Measurements from ENCODE around the gene PXYLP1.
"Not testable (repeated sequence)": the region's sequence is repeated elsewhere in the genome, so short reads cannot be mapped to it uniquely, and the experiment has no call there.

PXYLP1 gene

GRCh38 chr3:141287326-141287725 is 55.7 kb downstream of the PXYLP1 start:
- Histone ChIP-seq H3K27ac (ENCODE audit: low read length) (no peak overlapping the region), H3K9me3 (ENCODE audit: control insufficient read depth in 1 of 2, low read length in 2 of 2) (no peaks in the 10 kb centered on the region)

GRCh38 chr3:141288336-141288990 is 56.8 kb downstream of the PXYLP1 start:
- Histone ChIP-seq H3K4me3 (ENCODE audit: low read depth in 1 of 2, low read length in 2 of 2) (no peak overlapping the region), H3K27me3 (ENCODE audit: low read depth, low read length) (no peaks in the 10 kb centered on the region), H3K27ac (ENCODE audit: low read length) (no peak overlapping the region), H3K4me1 (ENCODE audit: control insufficient read depth in 1 of 2, insufficient read depth in 2 of 2, low read length in 2 of 2) (peaks cover under 1 to 8% of the 10 kb centered on the region in 2 donors), H3K36me3 (ENCODE audit: control insufficient read depth in 1 of 2, insufficient read depth in 2 of 2, low read length in 2 of 2) (peaks cover 9 to 17% of the 10 kb centered on the region in 2 donors), H3K9me3 (ENCODE audit: control insufficient read depth in 1 of 2, low read length in 2 of 2) (no peaks in the 10 kb centered on the region)

More at GRCh38 chr3:141287326-141287725, 55.7 kb downstream of the PXYLP1 start:
- Histone ChIP-seq H3K27me3 (ENCODE audit: low read depth, low read length) (no peaks in the 10 kb centered on the region), H3K4me1 (ENCODE audit: control insufficient read depth in 1 of 2, insufficient read depth in 2 of 2, low read length in 2 of 2) (peaks cover 0 to 8% of the 10 kb centered on the region in 2 donors), H3K36me3 (ENCODE audit: control insufficient read depth in 1 of 2, insufficient read depth in 2 of 2, low read length in 2 of 2) (peaks cover 9 to 17% of the 10 kb centered on the region in 2 donors), H3K4me3 (ENCODE audit: low read depth in 1 of 2, low read length in 2 of 2) (no peak overlapping the region)

DNA sequence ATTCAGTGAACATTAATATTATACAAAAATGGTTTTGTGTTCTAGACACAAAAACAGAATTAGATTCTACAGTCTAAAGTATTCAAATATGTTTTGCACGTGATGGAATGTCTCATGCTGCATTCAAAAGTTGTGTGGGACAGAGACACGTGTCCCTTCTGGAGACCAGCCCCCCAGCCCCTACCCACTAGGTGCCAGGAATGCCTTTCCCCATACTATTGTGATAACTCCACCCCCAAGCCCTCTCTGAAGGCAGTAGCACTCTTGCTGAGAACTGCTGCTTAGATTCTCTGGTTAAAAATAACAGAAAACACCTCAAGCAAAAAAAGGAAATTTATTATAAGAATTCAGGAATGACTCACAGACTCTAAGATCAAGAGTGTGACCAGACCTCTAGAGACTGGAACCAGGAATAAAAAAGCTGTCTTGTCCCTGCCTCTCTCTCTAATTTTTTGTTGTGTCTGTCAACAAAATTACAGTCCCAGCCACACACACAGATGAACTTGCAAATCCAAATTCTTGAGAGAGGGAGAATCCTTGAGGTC is 57.7 kb downstream of the PXYLP1 start:
- Histone ChIP-seq H3K9me3 (ENCODE audit: control insufficient read depth in 1 of 2, low read length in 2 of 2) (no peaks in the 10 kb centered on the region), H3K4me3 (ENCODE audit: low read depth in 1 of 2, low read length in 2 of 2) (no peak overlapping the region), H3K27me3 (ENCODE audit: low read depth, low read length) (no peaks in the 10 kb centered on the region), H3K36me3 (ENCODE audit: control insufficient read depth in 1 of 2, insufficient read depth in 2 of 2, low read length in 2 of 2) (peaks cover 9 to 17% of the 10 kb centered on the region in 2 donors), H3K27ac (ENCODE audit: low read length) (no peak overlapping the region), H3K4me1 (ENCODE audit: control insufficient read depth in 1 of 2, insufficient read depth in 2 of 2, low read length in 2 of 2) (peaks cover 5 to 14% of the 10 kb centered on the region in 2 donors)

DNA sequence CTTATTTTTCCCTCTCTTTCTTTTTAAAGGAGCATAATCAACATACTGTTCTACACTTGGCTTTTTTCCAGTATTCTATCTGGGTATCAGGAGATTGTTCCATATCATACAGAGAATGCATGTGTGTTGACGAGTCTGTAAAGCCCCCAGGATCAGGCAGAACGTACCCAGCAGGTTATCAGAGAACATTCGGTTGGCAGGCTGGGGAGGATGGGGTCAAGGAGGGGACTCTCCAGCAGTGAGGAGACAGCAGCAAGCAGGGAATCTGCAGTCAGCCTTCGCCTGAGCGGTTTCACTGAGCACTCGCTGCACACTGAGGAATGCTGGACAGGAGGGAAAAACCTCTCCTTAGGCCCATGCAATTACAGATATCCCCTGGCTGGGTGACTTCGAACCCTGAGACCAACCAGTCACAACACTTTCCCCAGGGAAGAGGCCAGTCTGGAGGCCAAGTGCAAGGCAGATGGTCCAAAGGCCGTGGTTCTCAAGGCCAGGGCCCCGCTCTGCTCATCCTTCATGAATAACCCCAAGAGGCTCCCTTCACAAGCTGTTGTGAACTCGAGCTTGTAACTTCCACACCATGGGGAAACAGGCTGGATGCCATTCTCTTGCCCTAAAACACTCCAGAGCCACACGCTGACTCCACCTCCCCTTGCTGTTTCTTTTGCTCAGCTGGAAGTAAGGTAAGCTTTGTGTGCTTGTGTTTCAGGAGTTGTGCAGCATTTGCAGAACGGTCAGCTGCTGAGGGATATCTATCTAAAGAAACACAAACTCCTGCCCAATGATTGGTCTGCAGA is 60.1 kb downstream of the PXYLP1 start:
- H3K4me1 ChIP-seq (ENCODE audit: control insufficient read depth in 1 of 2, insufficient read depth in 2 of 2, low read length in 2 of 2) = peaks cover 5 to 14% of the 10 kb centered on the region in 2 donors
- no peak overlapping the region for H3K27ac ChIP-seq (ENCODE audit: low read length)
- H3K27me3 ChIP-seq (ENCODE audit: low read depth, low read length) = no peaks in the 10 kb centered on the region
- no peak overlapping the region for H3K4me3 ChIP-seq (ENCODE audit: low read depth in 1 of 2, low read length in 2 of 2)
- no peaks in the 10 kb centered on the region for H3K9me3 ChIP-seq (ENCODE audit: control insufficient read depth in 1 of 2, low read length in 2 of 2)
- H3K36me3 ChIP-seq (ENCODE audit: control insufficient read depth in 1 of 2, insufficient read depth in 2 of 2, low read length in 2 of 2) = peaks cover 9 to 17% of the 10 kb centered on the region in 2 donors

DNA sequence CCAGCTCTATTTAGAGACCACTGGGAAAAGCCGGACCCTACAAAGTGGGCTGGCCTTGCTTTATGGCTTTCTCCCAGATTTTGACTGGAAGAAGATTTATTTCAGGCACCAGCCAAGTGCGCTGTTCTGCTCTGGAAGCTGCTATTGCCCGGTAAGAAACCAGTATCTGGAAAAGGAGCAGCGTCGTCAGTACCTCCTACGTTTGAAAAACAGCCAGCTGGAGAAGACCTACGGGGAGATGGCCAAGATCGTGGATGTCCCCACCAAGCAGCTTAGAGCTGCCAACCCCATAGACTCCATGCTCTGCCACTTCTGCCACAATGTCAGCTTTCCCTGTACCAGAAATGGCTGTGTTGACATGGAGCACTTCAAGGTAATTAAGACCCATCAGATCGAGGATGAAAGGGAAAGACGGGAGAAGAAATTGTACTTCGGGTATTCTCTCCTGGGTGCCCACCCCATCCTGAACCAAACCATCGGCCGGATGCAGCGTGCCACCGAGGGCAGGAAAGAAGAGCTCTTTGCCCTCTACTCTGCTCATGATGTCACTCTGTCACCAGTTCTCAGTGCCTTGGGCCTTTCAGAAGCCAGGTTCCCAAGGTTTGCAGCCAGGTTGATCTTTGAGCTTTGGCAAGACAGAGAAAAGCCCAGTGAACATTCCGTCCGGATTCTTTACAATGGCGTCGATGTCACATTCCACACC is 60.9 kb downstream of the PXYLP1 start:
- Histone ChIP-seq H3K27ac (ENCODE audit: low read length) (no peak overlapping the region), H3K9me3 (ENCODE audit: control insufficient read depth in 1 of 2, low read length in 2 of 2) (no peaks in the 10 kb centered on the region)

GRCh38 chr3:141294301-141294700 is 62.7 kb downstream of the PXYLP1 start:
- Histone ChIP-seq H3K36me3 (ENCODE audit: control insufficient read depth in 1 of 2, insufficient read depth in 2 of 2, low read length in 2 of 2) (no peaks in the 10 kb centered on the region), H3K9me3 (ENCODE audit: control insufficient read depth in 1 of 2, low read length in 2 of 2) (no peaks in the 10 kb centered on the region), H3K4me1 (ENCODE audit: control insufficient read depth in 1 of 2, insufficient read depth in 2 of 2, low read length in 2 of 2) (peaks cover 5 to 14% of the 10 kb centered on the region in 2 donors), H3K4me3 (ENCODE audit: low read depth in 1 of 2, low read length in 2 of 2) (peak overlapping the region; percentile 56 to 66), H3K27me3 (ENCODE audit: low read depth, low read length) (no peaks in the 10 kb centered on the region), H3K27ac (ENCODE audit: low read length) (peak overlapping the region; percentile 59)

More for the DNA sequence above, 60.9 kb downstream of the PXYLP1 start:
- peaks cover 8 to 10% of the 10 kb centered on the region in 2 donors for H3K36me3 ChIP-seq (ENCODE audit: control insufficient read depth in 1 of 2, insufficient read depth in 2 of 2, low read length in 2 of 2)
- H3K4me3 ChIP-seq (ENCODE audit: low read depth in 1 of 2, low read length in 2 of 2) = peak overlapping the region in 1 of 2 donors; percentile 10
- H3K27me3 ChIP-seq (ENCODE audit: low read depth, low read length) = no peaks in the 10 kb centered on the region
- H3K4me1 ChIP-seq (ENCODE audit: control insufficient read depth in 1 of 2, insufficient read depth in 2 of 2, low read length in 2 of 2) = peaks cover 5 to 14% of the 10 kb centered on the region in 2 donors

DNA sequence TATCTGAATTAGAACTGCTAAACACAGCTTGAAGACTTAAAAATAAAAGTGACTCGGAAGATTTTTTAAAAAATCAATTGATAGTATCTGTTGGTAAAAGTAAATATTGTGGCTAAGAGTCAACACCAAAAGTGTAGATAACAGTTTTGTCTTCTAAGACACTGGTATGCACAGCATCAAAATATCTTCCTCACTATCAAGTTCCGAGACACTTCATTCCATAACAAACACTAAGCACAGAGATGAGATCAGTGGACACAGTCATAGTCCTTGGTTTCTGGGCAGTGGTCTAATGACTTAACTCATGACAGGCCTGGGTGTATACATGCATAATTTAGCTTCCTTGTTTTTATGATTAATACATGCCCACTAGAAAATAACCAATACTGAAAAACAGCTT is 63.2 kb downstream of the PXYLP1 start:
- H3K27me3 ChIP-seq (ENCODE audit: low read depth, low read length) = no peaks in the 10 kb centered on the region
- peak overlapping the region; percentile 59 for H3K27ac ChIP-seq (ENCODE audit: low read length)
- peaks cover 5 to 14% of the 10 kb centered on the region in 2 donors for H3K4me1 ChIP-seq (ENCODE audit: control insufficient read depth in 1 of 2, insufficient read depth in 2 of 2, low read length in 2 of 2)
- no peaks in the 10 kb centered on the region for H3K9me3 ChIP-seq (ENCODE audit: control insufficient read depth in 1 of 2, low read length in 2 of 2)
- H3K36me3 ChIP-seq (ENCODE audit: control insufficient read depth in 1 of 2, insufficient read depth in 2 of 2, low read length in 2 of 2) = no peaks in the 10 kb centered on the region
- peak overlapping the region; percentile 56 to 66 for H3K4me3 ChIP-seq (ENCODE audit: low read depth in 1 of 2, low read length in 2 of 2)

DNA sequence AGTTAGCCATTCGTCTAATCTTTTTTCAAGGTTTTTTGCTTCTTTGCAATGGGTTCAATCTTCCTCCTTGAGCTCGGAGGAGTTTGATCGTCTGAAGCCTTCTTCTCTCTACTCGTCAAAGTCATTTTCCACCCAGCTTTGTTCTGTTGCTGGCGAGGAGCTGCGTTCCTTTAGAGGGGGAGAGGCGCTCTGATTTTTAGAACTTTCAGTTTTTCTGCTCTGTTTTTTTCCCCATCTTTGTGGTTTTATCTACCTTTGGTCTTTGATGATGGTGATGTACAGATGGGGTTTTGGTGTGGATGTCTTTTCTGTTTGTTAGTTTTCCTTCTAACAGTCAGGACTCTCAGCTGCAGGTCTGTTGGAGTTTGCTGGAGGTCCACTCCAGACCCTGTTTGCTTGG is 68.8 kb downstream of the PXYLP1 start:
- not testable (repeated sequence) for H3K4me3 ChIP-seq (ENCODE audit: low read depth in 1 of 2, low read length in 2 of 2); H3K36me3 ChIP-seq (ENCODE audit: control insufficient read depth in 1 of 2, insufficient read depth in 2 of 2, low read length in 2 of 2); H3K27ac ChIP-seq (ENCODE audit: low read length); H3K4me1 ChIP-seq (ENCODE audit: control insufficient read depth in 1 of 2, insufficient read depth in 2 of 2, low read length in 2 of 2); H3K27me3 ChIP-seq (ENCODE audit: low read depth, low read length); H3K9me3 ChIP-seq (ENCODE audit: control insufficient read depth in 1 of 2, low read length in 2 of 2)

DNA sequence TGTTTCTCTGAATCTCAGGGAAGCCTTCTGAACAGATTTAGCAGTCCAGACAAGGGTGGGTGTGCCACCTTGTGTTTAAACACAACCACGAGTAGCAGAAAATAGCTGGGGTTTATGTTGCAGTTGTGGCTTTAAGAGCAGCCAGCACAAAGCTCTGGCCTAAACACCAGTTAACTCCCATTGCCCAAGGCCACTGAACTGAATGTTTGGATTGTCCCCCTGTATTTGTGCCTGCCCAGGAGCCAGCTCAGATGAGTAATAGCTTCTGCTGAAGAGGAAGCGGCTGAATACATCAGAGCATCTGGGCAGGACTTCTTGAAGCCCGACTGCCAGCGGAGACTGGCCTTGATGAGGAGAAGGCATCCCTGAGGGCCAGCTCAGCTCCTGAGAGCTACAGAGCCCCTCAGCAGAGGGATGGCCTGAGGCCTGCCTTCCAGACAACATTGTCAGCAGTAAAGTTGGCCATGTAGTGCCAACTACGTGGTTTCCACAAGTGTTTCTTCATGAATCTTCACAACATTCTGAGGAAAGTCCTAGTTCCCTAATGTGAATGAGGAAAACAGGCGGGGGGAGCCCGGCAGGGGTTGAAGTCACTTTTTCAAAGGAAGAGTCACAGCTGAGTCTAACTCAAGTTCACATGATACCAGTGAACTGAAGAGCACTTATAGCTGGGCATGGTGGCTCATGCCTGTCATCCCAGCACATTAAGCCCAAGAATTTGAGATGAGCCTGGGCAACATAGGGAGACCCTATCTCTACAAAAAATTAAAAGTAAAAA is 70.9 kb downstream of the PXYLP1 start:
- no peak overlapping the region for H3K4me3 ChIP-seq (ENCODE audit: low read depth in 1 of 2, low read length in 2 of 2)
- no peaks in the 10 kb centered on the region for H3K9me3 ChIP-seq (ENCODE audit: control insufficient read depth in 1 of 2, low read length in 2 of 2)
- no peaks in the 10 kb centered on the region for H3K36me3 ChIP-seq (ENCODE audit: control insufficient read depth in 1 of 2, insufficient read depth in 2 of 2, low read length in 2 of 2)
- H3K27me3 ChIP-seq (ENCODE audit: low read depth, low read length) = no peaks in the 10 kb centered on the region
- no peaks in the 10 kb centered on the region for H3K4me1 ChIP-seq (ENCODE audit: control insufficient read depth in 1 of 2, insufficient read depth in 2 of 2, low read length in 2 of 2)
- no peak overlapping the region for H3K27ac ChIP-seq (ENCODE audit: low read length)

DNA sequence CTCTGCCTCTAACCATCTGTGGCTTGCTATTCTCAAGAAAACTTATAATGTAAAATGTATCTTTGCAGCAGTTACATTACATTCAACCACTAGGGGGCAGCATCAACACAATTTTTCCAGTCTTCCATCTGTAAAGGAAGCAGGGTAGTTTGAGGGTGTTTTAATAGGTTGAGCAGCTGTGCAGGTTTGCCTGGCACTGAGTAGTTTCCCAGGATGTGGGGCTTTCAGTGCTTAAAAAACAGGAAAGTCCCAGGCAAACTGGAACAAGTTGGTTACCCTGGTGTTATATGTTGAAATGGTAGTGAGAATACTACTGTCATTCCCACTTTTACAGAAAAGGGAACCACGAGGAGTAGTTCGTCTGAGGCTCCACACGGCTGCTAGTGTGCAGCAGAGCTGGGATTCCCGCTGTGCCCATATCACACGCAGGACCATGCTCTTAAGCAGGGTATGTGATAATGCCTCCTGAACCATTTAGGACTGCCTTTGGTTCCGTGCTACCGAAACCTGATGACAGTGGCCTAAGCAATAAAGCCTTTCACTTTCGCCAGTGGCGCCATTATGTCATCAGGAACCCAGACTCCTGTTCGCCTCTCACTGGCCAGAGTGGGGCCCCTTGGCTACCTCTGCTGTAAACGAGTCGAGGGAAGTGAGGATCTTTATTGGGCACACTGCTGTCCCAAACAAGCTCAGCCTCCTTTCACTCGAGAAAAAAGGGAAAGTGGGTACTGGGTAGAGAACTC is 72.0 kb downstream of the PXYLP1 start:
- no peaks in the 10 kb centered on the region for H3K36me3 ChIP-seq (ENCODE audit: control insufficient read depth in 1 of 2, insufficient read depth in 2 of 2, low read length in 2 of 2)
- H3K27me3 ChIP-seq (ENCODE audit: low read depth, low read length) = no peaks in the 10 kb centered on the region
- no peaks in the 10 kb centered on the region for H3K9me3 ChIP-seq (ENCODE audit: control insufficient read depth in 1 of 2, low read length in 2 of 2)
- H3K4me1 ChIP-seq (ENCODE audit: control insufficient read depth in 1 of 2, insufficient read depth in 2 of 2, low read length in 2 of 2) = no peaks in the 10 kb centered on the region
- H3K27ac ChIP-seq (ENCODE audit: low read length) = no peak overlapping the region
- H3K4me3 ChIP-seq (ENCODE audit: low read depth in 1 of 2, low read length in 2 of 2) = no peak overlapping the region

All from muscle layer of duodenum (tissue), 2 donors.